Esophagus squamous epithelium (tissue), 4 donors: ENCODE results near the gene PPP2R5C.

Source experiments
- POLR2A ChIP-seq, 4 donors: fragments of 450-650 bp; IDR thresholded peaks; one replicate each; pipeline ENCODE4 v1.6.1; 2017; ENCODE audit warnings: antibody characterized with exemption in 4 of 4, mild to moderate bottlenecking in 4 of 4, moderate library complexity in 3 of 4
- TF ChIP-seq, protein P1 (sequence below), 6 experiments: fragments of 450-650 bp in 4 of 6; fragments of 200-600 bp in 2 of 6; sonication (generic) in 2 of 6; IDR thresholded peaks; one replicate each; pipeline ENCODE4 v1.5.1; 2016 to 2019; ENCODE audit warnings: antibody characterized with exemption in 6 of 6, mild to moderate bottlenecking in 4 of 6, moderate library complexity in 4 of 6

- TF ChIP-seq, protein P1, sequence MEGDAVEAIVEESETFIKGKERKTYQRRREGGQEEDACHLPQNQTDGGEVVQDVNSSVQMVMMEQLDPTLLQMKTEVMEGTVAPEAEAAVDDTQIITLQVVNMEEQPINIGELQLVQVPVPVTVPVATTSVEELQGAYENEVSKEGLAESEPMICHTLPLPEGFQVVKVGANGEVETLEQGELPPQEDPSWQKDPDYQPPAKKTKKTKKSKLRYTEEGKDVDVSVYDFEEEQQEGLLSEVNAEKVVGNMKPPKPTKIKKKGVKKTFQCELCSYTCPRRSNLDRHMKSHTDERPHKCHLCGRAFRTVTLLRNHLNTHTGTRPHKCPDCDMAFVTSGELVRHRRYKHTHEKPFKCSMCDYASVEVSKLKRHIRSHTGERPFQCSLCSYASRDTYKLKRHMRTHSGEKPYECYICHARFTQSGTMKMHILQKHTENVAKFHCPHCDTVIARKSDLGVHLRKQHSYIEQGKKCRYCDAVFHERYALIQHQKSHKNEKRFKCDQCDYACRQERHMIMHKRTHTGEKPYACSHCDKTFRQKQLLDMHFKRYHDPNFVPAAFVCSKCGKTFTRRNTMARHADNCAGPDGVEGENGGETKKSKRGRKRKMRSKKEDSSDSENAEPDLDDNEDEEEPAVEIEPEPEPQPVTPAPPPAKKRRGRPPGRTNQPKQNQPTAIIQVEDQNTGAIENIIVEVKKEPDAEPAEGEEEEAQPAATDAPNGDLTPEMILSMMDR (IDR thresholded peaks at IDR 0.05): no peak
- TF ChIP-seq POLR2A (IDR thresholded peaks at IDR 0.05): no peak
Measured at GRCh38 chr14:101944451-101944850, 182.9 kb downstream of the PPP2R5C start.
